ENCODE measurements around the gene CFAP97. TPM values are rescaled to one million over a fixed set of nuclear protein-coding genes. Genes with fewer than 3 reads are reported as not detected.
A peak's percentile ranks its signal among the peaks of the same experiment; 100 is the strongest.

CFAP97 gene
- total and polyA plus RNA-seq, 7 donors, result 3.0 to 20.3 (median 10.1) TPM

GRCh38 chr4:185118876-185119275 is 84.9 kb downstream of the CFAP97 start:
- Histone ChIP-seq H3K4me3 (no peak overlapping the region), H3K27ac (no peak overlapping the region), H3K9me3 (no peaks in the 10 kb centered on the region), H3K36me3 (ENCODE audit: insufficient read depth in 1 of 2, low read depth in 1 of 2) (no peaks in the 10 kb centered on the region), H3K27me3 (ENCODE audit: insufficient read depth in 3 of 3, low read length in 2 of 3) (no peaks in the 10 kb centered on the region), H3K4me1 (peaks cover 22% of the 10 kb centered on the region)
- ATAC-seq, result no peak
- intact Hi-C loops (cut with DNase I), result no loop called here
- no peak for DNase-seq
- WGBS, 3 donors, result 86 to 88% (median 87%) methylated on average over 7 of the region's 7 CpGs
- no peak for TF ChIP-seq CTCF (IDR thresholded peaks at IDR 0.05)

- no peaks in the 10 kb centered on the region for H3K27me3 ChIP-seq (ENCODE audit: insufficient read depth in 3 of 3, low read length in 2 of 3)
- no peaks in the 10 kb centered on the region for H3K36me3 ChIP-seq (ENCODE audit: insufficient read depth in 1 of 2, low read depth in 1 of 2)
- H3K9me3 ChIP-seq, result no peaks in the 10 kb centered on the region
- ATAC-seq, result no peak
- WGBS, 3 donors, result 82 to 87% (median 83%) methylated on average over 7 of the region's 7 CpGs
- peaks cover 33% of the 10 kb centered on the region for H3K4me1 ChIP-seq
- no peak for DNase-seq
- no peak overlapping the region for H3K4me3 ChIP-seq
- TF ChIP-seq CTCF (IDR thresholded peaks at IDR 0.05), result no peak
- no peak overlapping the region for H3K27ac ChIP-seq
- intact Hi-C loops (cut with DNase I), result no loop called here
Observed at GRCh38 chr4:185117300-185117934, 86.4 kb downstream of the CFAP97 start.

- DNase-seq, result peak; percentile 37 to 65
- H3K36me3 ChIP-seq (ENCODE audit: insufficient read depth in 1 of 2, low read depth in 1 of 2), result no peaks in the 10 kb centered on the region
- peak; percentile 55 to 61 (median 60) for ATAC-seq
- no peak overlapping the region for H3K4me3 ChIP-seq
- H3K27ac ChIP-seq, result peak overlapping the region; percentile 21
- 13 to 21% (median 15%) methylated on average over 9 of the region's 9 CpGs for WGBS, 3 donors
- intact Hi-C loops (cut with DNase I), result no loop called here
- no peaks in the 10 kb centered on the region for H3K27me3 ChIP-seq (ENCODE audit: insufficient read depth in 3 of 3, low read length in 2 of 3)
- H3K4me1 ChIP-seq, result peaks cover 45% of the 10 kb centered on the region
- H3K9me3 ChIP-seq, result no peaks in the 10 kb centered on the region
- TF ChIP-seq CTCF (IDR thresholded peaks at IDR 0.05), result no peak
Observed at GRCh38 chr4:185115827-185116232, 88.0 kb downstream of the CFAP97 start.

GRCh38 chr4:185113340-185113739 is 90.5 kb downstream of the CFAP97 start:
- DNase-seq (no peak), ATAC-seq (no peak)
- Histone ChIP-seq H3K27ac (peak overlapping the region; percentile 42), H3K9me3 (no peaks in the 10 kb centered on the region), H3K36me3 (ENCODE audit: insufficient read depth in 1 of 2, low read depth in 1 of 2) (no peaks in the 10 kb centered on the region), H3K4me1 (peaks cover 33% of the 10 kb centered on the region), H3K4me3 (no peak overlapping the region), H3K27me3 (ENCODE audit: insufficient read depth in 3 of 3, low read length in 2 of 3) (no peaks in the 10 kb centered on the region)
- intact Hi-C loops (cut with DNase I), result no loop called here
- WGBS, 3 donors, result 84 to 93% (median 87%) methylated on average over 2 of the region's 2 CpGs
- TF ChIP-seq CTCF (IDR thresholded peaks at IDR 0.05), result no peak

- peak overlapping the region; percentile 42 for H3K27ac ChIP-seq
- DNase-seq (peak in 1 of 2 donors; percentile 21), ATAC-seq (peak; percentile 98 to 99 (median 98))
- TF ChIP-seq CTCF (IDR thresholded peaks at IDR 0.05), result no peak
- intact Hi-C loops (cut with DNase I), result no loop called here
- 22 to 43% (median 35%) methylated on average over 2 of the region's 2 CpGs for WGBS, 3 donors
- H3K27me3 ChIP-seq (ENCODE audit: insufficient read depth in 3 of 3, low read length in 2 of 3), result no peaks in the 10 kb centered on the region
- no peaks in the 10 kb centered on the region for H3K9me3 ChIP-seq
- H3K4me1 ChIP-seq, result peaks cover 33% of the 10 kb centered on the region
- no peaks in the 10 kb centered on the region for H3K36me3 ChIP-seq (ENCODE audit: insufficient read depth in 1 of 2, low read depth in 1 of 2)
- no peak overlapping the region for H3K4me3 ChIP-seq
Observed at GRCh38 chr4:185112104-185112503, 91.7 kb downstream of the CFAP97 start.

All from psoas muscle (tissue), 8 donors.